IPS-18c (cell line): Measurements from ENCODE around the gene TNFAIP3.

Source experiments
- H3K4me3 ChIP-seq: 2 replicates; pipeline ENCODE4 v1.7.0; 2013; ENCODE audit warnings: low read depth, mild to moderate bottlenecking, low read length, moderate library complexity; ENCODE audit not compliant: insufficient read depth
- H3K9me3 ChIP-seq: one replicate; pipeline ENCODE4 v1.6.1; 2013; ENCODE audit warnings: mild to moderate bottlenecking, low read length, moderate library complexity; ENCODE audit not compliant: control insufficient read depth, insufficient read depth

TNFAIP3 gene

DNA sequence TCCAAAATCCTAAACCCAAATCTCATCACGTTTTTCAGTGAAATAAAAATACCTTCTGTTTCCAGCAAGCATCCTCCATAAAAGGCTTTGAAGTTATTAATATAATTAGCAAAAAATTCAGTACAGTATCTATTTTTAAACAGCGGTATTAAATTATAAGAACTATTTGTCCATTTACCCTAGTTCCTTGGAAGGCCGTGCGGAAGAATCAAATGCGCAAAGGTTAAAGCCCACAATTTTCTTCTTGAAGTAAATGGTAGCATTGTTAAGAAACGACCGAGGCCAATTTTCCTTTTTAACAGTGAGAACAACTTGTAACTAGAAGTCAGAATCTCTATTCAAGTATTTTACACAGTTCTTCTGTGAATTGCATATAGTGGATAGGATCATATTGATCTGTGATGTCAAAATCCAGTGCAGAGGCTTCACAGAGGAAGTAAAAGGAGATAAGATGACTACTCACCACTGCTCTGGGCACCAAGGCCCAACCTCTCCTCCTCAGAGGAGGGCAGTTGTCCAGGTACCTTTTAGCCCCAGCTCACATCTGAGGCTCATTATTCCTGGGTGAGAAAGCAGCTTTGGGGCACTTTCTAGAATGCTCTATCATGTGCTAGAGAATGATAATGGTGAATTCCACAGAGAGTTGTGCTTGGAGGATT, 36.3 kb downstream of the TNFAIP3 start:
- H3K4me3 ChIP-seq = no peak overlapping the region
- no peaks in the 10 kb centered on the region for H3K9me3 ChIP-seq

DNA sequence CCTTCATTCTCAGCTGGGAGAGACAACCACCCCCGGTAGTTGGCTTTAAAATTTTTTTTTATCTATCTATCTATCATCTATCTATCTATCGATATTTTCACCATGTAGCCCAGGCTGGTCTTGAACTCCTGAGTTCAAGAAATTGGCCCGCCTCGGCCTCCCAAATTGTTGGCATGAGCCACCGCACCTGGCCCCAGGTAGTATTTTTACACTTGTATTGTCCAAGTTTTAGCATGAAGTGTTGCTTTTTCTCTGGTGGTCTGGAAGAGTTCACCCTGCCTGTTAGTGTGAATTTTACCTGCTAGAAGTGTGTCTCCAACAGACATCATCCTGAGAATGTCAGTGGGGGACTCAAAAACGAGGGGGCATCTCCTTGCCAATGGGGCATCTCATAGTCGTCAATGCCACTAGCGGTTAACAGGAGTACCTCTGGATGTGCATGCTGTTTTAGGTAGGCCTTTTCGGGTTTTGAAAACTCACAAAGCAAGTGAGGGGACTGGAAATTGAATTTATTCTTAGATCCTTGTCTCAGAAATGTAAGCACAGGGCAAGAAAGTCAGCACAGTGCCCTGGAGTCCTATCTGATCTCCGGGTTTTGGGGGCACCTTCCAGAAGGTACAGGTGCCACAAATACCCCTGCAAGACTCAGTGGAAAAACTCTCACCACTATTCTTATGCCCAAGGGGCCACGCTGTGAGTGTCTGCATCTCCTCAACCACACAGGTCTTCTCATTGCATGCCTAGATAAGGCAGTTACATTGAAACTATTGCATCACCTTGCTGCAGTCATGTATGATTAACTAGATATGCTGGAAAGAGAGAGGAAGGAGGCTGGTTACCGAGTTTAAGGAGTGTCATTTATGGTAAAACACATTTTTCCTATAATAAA, 37.1 kb downstream of the TNFAIP3 start:
- Histone ChIP-seq H3K4me3 (no peak overlapping the region), H3K9me3 (no peaks in the 10 kb centered on the region)

DNA sequence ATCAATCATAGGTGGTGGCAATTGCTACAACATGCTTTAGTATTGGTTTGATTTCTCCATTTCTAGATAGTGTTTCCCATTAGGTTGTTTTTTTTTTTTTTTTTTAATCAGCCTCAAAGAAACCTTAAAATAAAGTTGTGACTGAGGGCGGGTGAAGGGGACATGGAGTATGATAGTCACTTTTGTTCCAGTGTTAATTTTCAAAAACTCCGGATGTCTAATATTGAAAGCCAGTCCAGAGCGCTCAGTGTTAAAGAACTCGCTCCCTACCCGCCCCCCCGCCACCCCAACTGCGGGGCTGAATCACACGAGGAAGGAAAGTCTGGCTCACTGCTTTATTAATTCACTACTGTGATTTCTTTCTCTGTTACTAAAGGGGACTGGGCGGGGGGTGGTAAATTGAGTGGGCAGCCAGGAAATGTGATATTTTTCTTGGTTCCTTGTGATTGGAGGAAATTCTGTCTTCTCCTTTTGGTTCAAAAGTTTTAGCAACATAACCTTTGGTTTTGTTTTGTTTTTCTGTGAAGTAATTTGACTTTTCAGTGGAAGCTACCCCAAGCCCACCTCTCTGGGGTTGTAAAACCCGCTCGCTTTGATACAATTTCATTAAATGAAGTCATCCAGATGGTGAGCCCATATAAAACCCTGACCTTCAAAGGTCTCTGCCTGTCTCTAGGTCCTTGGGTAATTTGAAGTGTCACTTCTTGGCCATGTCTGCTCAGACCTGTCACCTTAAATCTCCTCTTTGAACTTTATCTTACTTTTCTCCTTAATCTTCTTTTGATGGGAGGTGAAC, 38.0 kb downstream of the TNFAIP3 start:
- no peaks in the 10 kb centered on the region for H3K9me3 ChIP-seq
- no peak overlapping the region for H3K4me3 ChIP-seq

DNA sequence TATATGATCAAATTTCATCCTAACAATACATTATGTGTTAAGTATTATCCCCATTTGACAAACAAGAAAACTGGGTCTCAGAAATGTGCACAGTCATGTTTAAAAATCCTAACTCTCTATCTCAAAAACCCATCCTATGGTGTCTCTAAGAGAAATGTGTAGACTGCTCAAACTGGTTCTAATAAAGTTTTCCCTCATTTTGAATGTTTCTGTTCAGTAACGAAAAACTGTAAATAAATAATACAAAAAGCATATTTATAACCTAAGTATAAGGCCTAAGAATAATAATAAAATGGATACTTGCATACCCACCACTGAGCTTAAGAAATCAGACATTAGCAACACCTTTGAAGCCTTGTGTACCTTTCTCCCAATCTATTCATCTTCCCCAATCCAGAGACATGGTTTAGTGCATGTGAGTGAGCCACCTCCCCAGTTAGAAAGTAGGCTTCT, 39.0 kb downstream of the TNFAIP3 start:
- H3K9me3 ChIP-seq = no peaks in the 10 kb centered on the region
- H3K4me3 ChIP-seq = no peak overlapping the region

DNA sequence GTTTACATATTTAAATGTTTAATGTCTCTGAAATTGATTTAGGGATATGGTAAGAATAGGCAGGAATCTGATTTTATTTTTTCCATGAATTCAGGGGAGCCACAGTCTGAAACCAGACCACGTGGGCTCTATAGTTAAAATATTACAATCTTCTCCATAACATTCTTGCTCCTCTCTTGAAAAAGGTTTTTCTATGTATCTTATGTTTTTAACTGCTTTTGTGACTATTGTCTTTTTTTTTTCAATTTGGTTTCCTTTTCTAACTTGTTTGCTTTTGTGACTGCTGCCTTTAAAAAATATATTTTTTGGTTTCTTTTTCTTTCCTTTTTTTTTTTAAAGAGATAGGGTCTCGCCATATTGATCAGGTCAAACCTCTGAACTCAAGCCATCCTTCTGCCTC, 40.1 kb downstream of the TNFAIP3 start:
- Histone ChIP-seq H3K4me3 (no peak overlapping the region), H3K9me3 (no peaks in the 10 kb centered on the region)

DNA sequence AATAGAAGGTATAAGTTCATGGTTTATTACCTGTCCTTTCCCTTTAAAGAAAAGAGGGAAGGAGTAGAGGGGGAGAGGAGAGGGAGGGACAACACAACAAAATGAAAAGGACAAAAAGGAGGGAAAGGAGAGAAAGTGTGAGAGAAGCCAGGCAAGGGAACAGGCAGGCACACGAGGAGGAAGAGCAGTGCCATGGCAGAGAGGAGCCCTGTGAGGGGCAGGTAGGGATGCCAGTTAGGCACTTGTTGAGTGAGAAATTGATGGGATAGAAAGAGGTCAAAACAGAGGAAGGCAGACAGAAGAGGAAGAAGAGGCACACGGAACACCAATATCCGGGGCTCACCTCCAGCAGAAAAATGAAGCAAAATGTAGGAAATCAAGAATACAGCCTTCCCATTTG, 42.5 kb downstream of the TNFAIP3 start:
- no peaks in the 10 kb centered on the region for H3K9me3 ChIP-seq
- H3K4me3 ChIP-seq = no peak overlapping the region

DNA sequence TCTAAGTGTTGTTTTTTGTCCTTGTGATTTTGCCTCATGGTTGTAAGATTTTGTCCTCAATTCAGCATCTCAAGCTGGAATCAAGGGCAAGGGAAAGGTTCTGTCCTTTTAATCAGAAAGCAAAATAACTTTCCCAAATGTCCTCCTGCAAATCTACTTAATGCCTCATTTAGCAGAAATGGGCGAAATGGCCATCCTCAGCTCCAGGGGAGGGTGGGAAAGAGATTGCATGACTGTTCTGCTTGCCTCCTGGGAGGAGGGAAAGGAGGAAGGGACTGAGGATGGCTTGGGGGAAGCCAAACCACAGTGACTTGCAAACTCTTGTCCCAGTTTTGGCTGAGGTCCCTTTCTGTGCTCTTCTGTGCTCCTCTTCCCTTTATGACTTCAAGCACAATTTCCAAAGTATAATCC, 43.4 kb downstream of the TNFAIP3 start:
- H3K4me3 ChIP-seq = no peak overlapping the region

DNA sequence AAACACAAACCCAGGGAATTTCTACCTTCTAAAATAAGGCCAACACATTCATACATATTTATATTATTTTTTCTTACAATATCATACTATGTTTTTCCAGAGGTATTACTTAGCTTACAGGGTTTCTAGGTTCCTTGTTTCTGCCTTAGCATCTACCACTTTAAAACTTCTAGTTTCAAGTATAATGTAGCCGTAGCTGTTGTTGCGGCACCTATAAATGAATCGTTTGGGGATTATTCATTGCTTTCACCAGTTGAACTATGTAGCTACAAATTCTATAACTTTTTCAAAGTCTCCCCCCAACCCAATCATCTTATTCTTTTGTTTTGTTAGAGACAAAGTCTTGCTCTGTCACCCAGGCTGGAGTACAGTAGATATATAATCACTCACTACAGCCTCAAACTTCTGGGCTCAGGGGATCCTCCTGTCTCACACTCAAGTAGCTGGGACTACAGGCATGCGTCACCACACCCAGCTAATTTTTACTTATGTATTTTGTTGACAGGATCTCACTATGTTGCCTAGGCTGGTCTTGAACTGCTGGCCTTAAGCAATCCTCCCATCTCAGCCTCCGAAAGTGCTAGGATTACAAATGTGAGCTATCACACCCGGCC, 43.9 kb downstream of the TNFAIP3 start:
- H3K9me3 ChIP-seq = no peaks in the 10 kb centered on the region
- H3K4me3 ChIP-seq = no peak overlapping the region

More for the DNA sequence above, 43.4 kb downstream of the TNFAIP3 start:
- H3K9me3 ChIP-seq = no peaks in the 10 kb centered on the region

DNA sequence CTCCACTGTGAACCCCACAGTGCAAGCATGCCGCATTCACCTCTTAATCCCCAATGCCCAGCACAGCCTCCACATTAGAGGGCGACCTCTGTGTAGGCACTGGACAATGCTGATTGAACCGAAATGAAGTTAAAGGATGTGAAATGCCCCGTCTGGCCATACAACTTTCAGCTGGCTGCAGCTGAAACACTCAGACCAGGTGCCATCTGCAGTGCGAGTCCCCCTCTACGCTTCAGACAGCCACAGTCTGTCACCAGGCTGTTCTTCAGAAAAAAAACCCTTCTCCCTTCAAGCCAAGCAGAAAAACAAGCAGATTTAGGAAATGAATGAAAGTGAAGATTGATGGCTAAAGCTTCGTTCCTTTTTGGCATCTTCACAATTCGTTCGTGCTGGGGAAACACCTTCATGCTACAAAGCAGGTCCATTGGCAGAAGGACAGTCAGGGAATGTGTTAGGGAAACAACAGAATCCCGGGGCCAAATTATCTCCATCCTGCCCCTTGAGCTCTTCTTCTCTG, 44.7 kb downstream of the TNFAIP3 start:
- H3K4me3 ChIP-seq = no peak overlapping the region

DNA sequence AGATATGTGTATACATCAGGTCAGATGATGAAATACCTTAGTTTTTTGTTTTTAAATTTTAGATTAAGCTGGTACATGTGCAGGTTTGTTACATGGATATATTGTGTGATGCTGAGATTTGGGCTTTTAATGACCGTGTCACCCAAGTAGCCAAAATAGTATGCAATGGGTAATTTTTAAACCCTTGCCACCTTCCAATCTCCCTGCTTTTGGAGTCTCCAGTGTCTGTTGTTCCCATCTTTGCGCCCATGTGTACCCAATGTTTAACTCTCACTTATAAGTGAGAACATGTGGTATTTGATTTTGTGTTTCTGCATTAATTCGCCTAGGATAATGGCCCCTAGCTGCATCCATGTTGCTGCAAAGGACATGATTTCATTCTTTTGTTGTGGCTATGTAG, 45.8 kb downstream of the TNFAIP3 start:
- no peaks in the 10 kb centered on the region for H3K9me3 ChIP-seq
- no peak overlapping the region for H3K4me3 ChIP-seq

More for the DNA sequence above, 44.7 kb downstream of the TNFAIP3 start:
- no peaks in the 10 kb centered on the region for H3K9me3 ChIP-seq

DNA sequence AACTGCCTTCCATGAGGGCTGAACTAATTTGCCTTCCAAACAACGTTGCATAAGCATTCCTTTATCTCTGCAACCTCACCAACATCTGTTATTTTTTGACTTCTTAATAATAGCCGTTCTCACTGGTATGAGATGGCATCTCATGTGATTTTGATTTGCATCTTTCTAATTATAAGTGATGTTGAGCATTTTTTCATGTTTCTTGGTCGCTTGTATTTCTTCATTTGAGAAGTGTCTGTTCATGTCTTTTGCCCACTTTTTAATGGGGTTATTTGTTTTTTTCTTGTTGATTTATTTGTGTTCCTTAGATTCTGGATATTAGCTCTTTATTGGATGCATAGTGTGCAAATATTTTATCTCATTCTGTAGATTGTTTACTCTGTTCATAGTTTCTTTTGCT, 46.4 kb downstream of the TNFAIP3 start:
- no peaks in the 10 kb centered on the region for H3K9me3 ChIP-seq
- H3K4me3 ChIP-seq = no peak overlapping the region

DNA sequence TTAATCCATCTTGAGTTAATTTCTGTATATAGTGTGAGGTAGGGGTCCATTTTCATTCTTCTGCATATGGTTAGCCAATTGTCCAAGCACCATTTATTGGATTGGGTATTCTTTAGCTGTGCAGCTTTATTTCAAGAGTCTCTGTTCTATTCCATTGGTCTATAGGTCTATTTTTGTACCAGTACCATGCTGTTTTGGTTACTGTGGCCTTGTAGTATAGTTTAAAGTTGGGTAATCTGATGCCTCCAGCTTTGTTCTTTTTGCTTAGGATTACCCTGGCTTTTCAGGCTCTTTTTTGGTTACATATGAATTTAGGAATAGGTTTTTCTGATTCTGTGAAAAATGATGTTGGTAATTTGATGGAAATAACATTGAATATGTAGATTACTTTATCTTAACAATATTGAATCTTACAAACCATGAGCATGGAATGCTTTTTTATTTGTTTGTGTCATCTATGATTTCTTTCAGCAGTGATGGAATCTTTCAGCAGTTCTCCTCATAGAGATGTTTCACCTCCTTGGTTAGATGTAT, 47.0 kb downstream of the TNFAIP3 start:
- H3K4me3 ChIP-seq = no peak overlapping the region
- H3K9me3 ChIP-seq = no peaks in the 10 kb centered on the region

DNA sequence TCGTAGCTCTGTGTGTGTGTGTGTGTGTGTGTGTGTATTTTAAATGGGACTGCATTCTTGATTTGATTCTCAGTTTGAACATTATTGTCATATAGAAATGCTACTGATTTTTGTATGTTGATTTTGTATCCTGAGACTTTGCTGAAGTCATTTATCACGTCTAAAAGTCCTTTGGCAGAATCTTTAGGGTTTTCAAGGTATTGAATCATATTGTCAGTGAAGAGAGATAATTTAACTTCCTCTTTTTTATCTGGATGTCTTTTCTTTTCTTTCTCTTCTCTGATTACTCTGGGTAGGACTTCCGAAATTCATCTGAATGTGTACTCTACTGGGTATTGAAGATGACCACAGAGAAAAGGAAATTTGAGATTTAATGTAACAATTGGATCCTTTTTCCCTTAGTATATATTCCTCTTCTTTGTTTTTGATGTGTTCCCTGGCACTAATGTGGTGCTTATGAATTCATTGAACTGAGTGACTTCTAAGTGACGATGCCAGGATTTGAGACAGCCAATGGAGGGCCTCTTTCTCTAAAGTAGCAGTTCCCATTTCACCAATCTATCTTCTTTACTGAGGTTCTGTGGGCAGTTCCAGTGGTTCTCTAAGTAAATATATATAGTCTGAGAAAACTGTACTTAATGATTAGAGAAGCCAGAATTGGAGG, 47.6 kb downstream of the TNFAIP3 start:
- no peaks in the 10 kb centered on the region for H3K9me3 ChIP-seq

DNA sequence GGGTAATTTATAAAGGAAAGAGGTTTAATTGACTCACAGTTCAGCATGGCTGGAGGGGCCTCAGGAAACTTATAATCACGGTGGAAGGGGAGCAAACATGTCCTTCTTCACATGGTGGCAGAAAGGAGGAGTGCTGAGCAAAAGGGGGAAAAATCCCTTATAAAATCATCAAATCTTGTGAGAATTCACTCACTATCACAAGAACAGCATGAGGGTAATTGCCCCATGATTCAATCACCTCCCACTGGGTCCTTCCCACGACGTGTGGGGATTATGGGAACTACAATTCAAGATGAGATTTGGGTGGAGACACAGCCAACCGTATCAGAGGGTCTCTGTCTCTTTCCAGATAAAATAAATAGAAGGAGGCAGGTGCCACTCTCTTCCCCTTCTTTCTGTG, 48.7 kb downstream of the TNFAIP3 start:
- Histone ChIP-seq H3K9me3 (peaks cover 4% of the 10 kb centered on the region), H3K4me3 (no peak overlapping the region)

More for the DNA sequence above, 47.6 kb downstream of the TNFAIP3 start:
- H3K4me3 ChIP-seq = no peak overlapping the region

DNA sequence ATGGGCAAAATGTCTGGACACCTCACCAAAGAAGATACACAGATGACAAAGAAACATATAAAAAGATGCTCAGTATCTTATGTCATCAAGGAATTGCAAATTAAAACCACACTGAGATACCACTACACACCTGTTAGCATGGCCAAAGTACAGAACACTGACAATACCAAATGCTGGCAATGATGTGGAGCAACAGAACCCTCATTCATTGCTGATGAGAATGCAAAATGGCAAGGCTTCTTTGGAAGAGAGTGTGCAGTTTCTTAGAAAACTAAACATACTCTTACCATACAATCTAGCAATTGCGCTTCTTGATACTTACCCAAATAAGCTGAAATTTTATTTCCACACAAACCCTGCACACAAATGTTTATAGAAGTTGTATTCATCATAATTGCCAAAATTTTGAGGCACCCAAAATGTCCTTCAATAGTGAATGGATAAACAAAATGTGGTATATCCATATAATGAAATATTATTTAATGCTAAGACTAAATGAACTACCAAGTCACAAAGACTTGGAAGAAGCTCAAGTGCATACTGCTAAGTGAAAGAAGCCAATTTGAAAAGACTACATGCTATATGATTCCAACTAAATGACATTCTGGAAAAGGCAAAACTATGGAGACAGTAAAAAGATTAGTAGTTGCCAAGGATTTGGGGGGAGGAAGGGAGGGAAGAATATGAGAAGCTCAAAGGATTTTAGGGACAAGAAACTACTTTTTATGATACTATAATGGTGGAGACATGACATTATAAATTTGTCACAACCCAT, 50.7 kb downstream of the TNFAIP3 start:
- Histone ChIP-seq H3K9me3 (peaks cover 4% of the 10 kb centered on the region), H3K4me3 (no peak overlapping the region)

DNA sequence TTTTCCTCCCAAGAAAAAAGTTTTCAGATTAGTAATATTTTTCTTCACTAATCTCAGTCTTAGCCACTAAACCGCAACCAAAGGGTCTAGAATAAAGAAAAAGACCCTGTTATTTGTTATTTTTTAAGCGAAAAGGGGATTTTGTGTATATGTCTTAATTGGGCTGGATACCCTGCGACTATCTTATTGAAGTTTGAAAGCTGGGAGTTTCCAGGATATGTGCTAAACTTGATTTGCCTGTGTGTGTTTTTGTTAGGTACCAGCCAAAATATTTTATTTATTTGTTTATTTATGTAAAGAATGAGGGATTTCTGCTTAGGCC, 52.4 kb downstream of the TNFAIP3 start:
- Histone ChIP-seq H3K4me3 (no peak overlapping the region), H3K9me3 (peaks cover 4% of the 10 kb centered on the region)
